Astrocyte of the spinal cord (primary cell): ENCODE measurements around the gene HSF4.

Experiments used
- DNase-seq: peaks from one replicate; pipeline ENCODE4 v3.0.0; 2011; ENCODE audit warnings: low read depth, low spot score
- H3K4me3 ChIP-seq: 2 replicates; pipeline ENCODE4 v1.5.1; 2011; ENCODE audit warnings: low read depth, mild to moderate bottlenecking, low read length, moderate library complexity
- CTCF ChIP-seq: IDR thresholded peaks from 2 replicates; pipeline ENCODE4 v1.5.1; 2012; ENCODE audit warnings: low read depth, mild to moderate bottlenecking, low read length, inconsistent platforms
- in situ Hi-C: cut with HindIII; loops from 2 replicates; pipeline ENCODE4 v1.10.0; 2017; ENCODE audit warnings: low sequenced_read_pairs

Gene HSF4

DNA sequence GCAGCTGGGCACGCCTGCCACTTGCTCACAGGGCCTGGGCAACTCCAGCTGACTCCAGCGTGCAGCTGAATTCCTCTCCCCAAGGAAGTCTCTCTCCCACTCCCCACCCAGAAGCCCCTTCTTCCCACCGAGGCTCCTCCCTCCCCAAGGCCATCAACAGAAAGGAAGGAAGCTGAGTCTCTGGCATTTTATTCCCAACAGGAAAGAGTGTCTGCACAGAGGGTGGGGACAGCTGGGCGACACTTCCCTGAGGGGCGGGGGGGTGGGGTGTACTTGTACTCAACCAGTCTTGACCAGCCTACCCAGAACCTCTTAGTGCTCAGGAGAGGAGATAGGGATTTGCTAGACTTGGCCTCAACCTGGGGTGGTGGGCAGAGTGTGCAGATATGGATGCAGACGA, 25.5 kb downstream of the HSF4 start, which contains the start of gene EXOC3L1:
TSS of gene EXOC3L1 (minus strand) at position 96 of the 400 bp plus-strand sequence. CDS start 460 bp downstream, outside the sequence.
- TF ChIP-seq CTCF, result no peak
- in situ Hi-C loops, result no loop called here
- DNase-seq, result no peak
- no peak within 1 kb of the TSS for H3K4me3 ChIP-seq

DNA sequence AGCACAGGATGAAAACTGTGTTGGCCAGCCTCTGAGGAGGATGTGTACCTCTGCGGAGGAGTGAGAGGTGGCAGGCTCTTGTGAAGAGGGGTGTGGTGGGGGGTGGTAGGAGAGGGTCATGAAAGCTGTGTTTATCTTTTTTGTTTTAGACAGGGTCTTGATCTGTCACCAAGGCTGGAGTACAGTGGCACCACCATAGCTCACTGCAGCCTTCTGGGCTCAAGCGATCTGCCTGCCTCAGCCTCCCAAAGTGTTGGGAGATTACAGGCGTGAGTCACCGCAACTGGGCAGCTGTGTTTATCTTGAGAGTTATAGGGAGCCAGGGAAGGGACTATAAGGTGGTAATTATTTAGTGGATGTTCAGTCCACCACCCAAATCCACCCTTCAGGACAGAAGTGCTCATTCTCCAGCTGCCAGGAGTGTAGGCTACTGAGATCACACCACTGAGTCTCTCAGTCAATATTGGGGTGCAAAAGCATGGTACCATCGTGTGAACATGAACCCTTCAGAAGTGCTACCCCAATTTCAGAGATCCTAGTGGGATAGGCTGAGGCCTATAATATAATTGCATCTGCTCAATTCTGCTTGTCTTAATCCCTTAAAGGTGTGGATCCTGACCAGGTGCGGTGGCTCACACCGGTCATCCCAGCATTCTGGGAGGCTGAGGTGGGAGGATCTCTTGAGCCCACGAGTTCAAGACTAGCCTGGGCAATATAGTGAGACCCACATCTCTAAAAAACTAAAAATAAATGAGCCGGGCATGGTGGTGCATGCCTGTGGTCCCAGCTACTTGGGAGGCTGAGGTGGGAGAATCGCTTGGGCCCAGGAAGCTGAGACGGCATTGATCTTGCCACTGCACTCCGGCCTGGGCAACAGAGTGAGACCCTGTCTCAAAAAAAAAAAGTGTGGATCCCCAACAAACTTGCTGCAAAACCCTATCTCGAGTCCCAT, 26.2 kb downstream of the HSF4 start:
- in situ Hi-C loops, result no loop called here
- no peak overlapping the region for H3K4me3 ChIP-seq
- no peak for TF ChIP-seq CTCF
- DNase-seq, result no peak

DNA sequence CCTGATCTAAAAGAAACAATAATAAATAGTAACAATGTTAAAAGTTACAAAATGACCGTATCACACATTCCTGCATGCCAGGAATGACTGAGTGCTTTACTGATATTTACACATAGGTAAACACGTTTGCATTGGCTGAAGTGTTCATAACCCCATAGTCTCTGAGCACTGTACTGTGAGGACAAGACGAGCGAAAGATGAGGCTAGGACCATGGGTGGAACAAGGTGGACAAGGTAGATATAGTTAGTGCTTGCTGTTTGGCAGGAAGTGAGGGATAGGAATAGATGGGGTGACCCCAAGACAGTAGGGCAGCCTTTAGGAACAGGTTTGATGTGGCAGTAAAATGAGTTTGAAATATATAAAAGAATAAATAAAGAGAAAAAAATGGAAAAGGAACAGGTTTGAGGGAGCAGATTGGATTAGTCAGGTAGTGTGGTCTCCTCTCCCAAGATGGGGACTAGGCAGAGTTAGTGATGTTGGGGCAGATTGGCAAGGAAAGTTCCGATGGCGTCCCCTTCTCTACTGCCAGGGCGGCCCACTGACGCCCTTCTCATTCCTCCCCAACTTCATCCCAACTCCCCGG, 27.0 kb downstream of the HSF4 start:
- no peak for TF ChIP-seq CTCF
- in situ Hi-C loops, result no loop called here
- H3K4me3 ChIP-seq, result peak overlapping the region; percentile 36
- no peak for DNase-seq

DNA sequence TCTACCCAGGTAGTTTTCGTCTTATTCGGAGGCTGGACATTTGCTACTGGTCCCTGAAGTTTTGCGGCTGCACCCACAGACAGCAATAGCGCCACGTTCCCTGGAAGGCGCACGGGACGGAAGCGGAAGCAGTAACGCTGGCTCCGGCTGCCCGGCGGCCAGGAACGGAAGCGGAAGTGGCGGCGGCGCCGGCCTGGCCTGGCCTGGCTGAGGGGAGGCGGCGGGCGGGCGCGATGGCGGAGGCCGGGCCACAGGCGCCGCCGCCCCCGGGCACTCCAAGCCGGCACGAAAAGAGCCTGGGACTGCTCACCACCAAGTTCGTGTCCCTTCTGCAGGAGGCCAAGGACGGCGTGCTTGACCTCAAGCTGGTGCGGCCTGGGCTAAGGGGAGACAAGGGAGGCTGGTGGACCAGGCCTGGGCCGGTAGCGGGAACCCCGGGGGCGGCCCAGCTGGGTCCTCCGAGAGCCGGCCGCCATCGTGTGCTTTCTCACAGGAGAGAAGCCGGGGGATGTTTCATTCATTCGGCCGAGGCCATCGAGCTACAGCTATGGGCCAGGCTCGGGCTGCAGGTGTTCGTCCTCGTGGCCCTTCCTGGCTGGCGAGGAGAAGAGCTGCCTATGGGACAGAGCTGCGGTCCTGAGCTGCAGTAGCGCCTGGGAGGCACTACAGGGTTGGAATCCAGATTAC, 27.6 kb downstream of the HSF4 start, which contains the start of gene E2F4:
TSS of gene E2F4 (plus strand) at position 161 of the 687 bp plus-strand sequence. CDS start at position 234, 73 bp downstream.
- peak; percentile 90 for DNase-seq
- no peak for TF ChIP-seq CTCF
- in situ Hi-C loops, result no loop called here
- peak within 1 kb of the TSS; percentile 89 for H3K4me3 ChIP-seq

DNA sequence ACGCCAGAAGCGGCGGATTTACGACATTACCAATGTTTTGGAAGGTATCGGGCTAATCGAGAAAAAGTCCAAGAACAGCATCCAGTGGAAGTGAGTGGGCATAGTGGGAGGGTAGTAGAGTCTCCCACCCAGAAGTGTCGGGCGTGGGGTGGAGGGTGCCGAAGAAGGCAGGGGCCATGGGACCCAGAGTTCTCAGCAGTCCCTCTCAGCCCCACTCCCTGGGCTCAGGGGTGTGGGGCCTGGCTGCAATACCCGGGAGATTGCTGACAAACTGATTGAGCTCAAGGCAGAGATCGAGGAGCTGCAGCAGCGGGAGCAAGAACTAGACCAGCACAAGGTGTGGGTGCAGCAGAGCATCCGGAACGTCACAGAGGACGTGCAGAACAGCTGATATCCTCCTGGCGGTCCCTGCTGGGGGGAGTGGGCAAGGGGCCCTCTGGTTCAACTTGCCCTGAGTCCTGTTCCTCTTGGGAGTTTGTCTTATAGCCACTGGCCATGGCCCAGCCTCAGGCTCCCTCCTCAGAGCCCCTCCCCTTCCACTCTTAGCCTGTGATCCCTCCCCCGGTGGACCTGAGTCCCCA, 28.3 kb downstream of the HSF4 start:
- H3K4me3 ChIP-seq, result peak overlapping the region; percentile 89
- in situ Hi-C loops, result no loop called here
- DNase-seq, result no peak
- no peak for TF ChIP-seq CTCF

DNA sequence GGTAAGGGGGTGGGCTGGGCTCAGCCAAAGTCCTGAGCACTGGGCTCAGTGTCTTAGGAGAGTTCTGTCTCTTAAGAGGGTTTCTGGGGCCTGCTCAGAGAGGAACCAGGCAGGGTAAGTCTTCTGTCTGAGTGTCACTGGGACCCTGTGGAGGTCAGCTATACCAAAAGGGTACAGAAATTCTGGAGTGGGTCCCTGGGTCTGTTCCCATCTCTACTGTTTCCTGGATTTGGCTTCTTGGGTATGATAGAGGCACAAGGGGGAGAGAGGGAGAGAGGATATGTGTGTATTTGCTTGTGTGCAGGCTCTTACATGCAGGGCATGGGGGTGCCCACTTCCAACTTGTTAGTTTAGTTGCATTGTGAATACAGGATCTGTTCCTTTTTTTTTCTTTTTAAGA, 29.0 kb downstream of the HSF4 start:
- in situ Hi-C loops, result no loop called here
- DNase-seq, result no peak
- peak overlapping the region; percentile 89 for H3K4me3 ChIP-seq
- TF ChIP-seq CTCF, result no peak
